SK-N-SH (cell line): ENCODE measurements around the gene PIK3C2B. TPM values are rescaled to one million over a fixed set of nuclear protein-coding genes. Genes with fewer than 3 reads are reported as not detected.

Source experiments
- CTCF ChIA-PET: fragments of 300-600, 350-600 bp; formaldehyde crosslinking; extraction: SDS; loops from one replicate; lab custom pipeline; 2021; lab: Yijun Ruan, JAX
- POLR2A ChIA-PET: fragments of 350-600 bp; sonication (Branson Sonifier 250); formaldehyde crosslinking; extraction: SDS; loops from one replicate; lab custom pipeline; 2020; ENCODE audit warnings: antibody characterized with exemption, inconsistent platforms; lab: Yijun Ruan, JAX
- DNase-seq: peaks from one replicate; pipeline ENCODE4 v3.0.0; 2012
- H2AFZ ChIP-seq: fragments of 200-600 bp; sonication (generic); 2 replicates; pipeline ENCODE4 v1.8.1; 2016; ENCODE audit warnings: antibody characterized with exemption, mild to moderate bottlenecking, low read depth
- H3F3A ChIP-seq: fragments of 200-600 bp; sonication (generic); replicated peaks from 2 replicates; pipeline ENCODE3; 2016; ENCODE audit warnings: antibody characterized with exemption, mild to moderate bottlenecking; ENCODE audit not compliant: insufficient read depth
- H3K27ac ChIP-seq, 2 experiments: fragments of 200-500 bp in 1 of 2; fragments of 200-600 bp in 1 of 2; sonication (Bioruptor generic) in 1 of 2; sonication (generic), shearing (Covaris generic) in 1 of 2; 2 replicates each; pipeline versions ENCODE4 v1.5.1 to v1.6.1; 2014 to 2016; ENCODE audit warnings: low read depth in 2 of 2, inconsistent platforms in 1 of 2, low read length in 1 of 2, mild to moderate bottlenecking in 1 of 2, mixed read lengths in 1 of 2
- H3K27me3 ChIP-seq: fragments of 200-600 bp; sonication (generic), shearing (Covaris generic); 2 replicates; pipeline ENCODE4 v1.6.1; 2016; ENCODE audit warnings: mixed run types; ENCODE audit not compliant: insufficient read depth
- H3K36me3 ChIP-seq, 2 experiments: fragments of 200-500 bp in 1 of 2; fragments of 200-600 bp in 1 of 2; sonication (Bioruptor generic) in 1 of 2; sonication (generic) in 1 of 2; replicated peaks in 1 of 2; 2 replicates each; pipeline versions ENCODE3 to v1.5.1; 2014 to 2016; ENCODE audit warnings: low read length in 1 of 2, mild to moderate bottlenecking in 1 of 2; ENCODE audit not compliant: insufficient read depth in 2 of 2, control insufficient read depth in 1 of 2
- H3K4me1 ChIP-seq, 2 experiments: fragments of 200-500 bp in 1 of 2; fragments of 200-600 bp in 1 of 2; sonication (Bioruptor generic) in 1 of 2; sonication (generic), shearing (Covaris generic) in 1 of 2; 2 replicates each; pipeline versions ENCODE4 v1.5.1 to v1.6.1; 2014 to 2016; ENCODE audit warnings: low read depth in 1 of 2, low read length in 1 of 2, mixed run types in 1 of 2; ENCODE audit not compliant: insufficient read depth in 2 of 2, control insufficient read depth in 1 of 2
- H3K4me2 ChIP-seq: fragments of 200-600 bp; sonication (generic), shearing (Covaris generic); 2 replicates; pipeline ENCODE4 v1.6.1; 2017; ENCODE audit warnings: mixed run types
- H3K4me3 ChIP-seq, 2 experiments: fragments of 200-500 bp in 1 of 2; fragments of 200-600 bp in 1 of 2; sonication (Bioruptor generic) in 1 of 2; sonication (generic), shearing (Covaris generic) in 1 of 2; 2 replicates each; pipeline versions ENCODE4 v1.5.1 to v1.8.1; 2014 to 2016; ENCODE audit warnings: low read depth in 2 of 2, inconsistent platforms in 1 of 2, low read length in 1 of 2, mild to moderate bottlenecking in 1 of 2, mixed read lengths in 1 of 2, moderate library complexity in 1 of 2
- H3K79me2 ChIP-seq: fragments of 200-600 bp; sonication (generic); 2 replicates; pipeline ENCODE4 v1.8.1; 2017; ENCODE audit warnings: mild to moderate bottlenecking; ENCODE audit not compliant: insufficient read depth
- H3K9ac ChIP-seq: fragments of 200-600 bp; sonication (generic); 2 replicates; pipeline ENCODE4 v1.6.1; 2017; ENCODE audit warnings: mixed run types
- H3K9me2 ChIP-seq: fragments of 200-600 bp; sonication (generic); 2 replicates; pipeline ENCODE4 v1.6.1; 2017; ENCODE audit warnings: mixed run types
- H3K9me3 ChIP-seq: fragments of 200-600 bp; sonication (generic); 2 replicates; pipeline ENCODE4 v1.6.1; 2017; ENCODE audit warnings: mixed run types, mild to moderate bottlenecking, moderate library complexity
- H4K20me1 ChIP-seq: fragments of 200-600 bp; sonication (generic); 2 replicates; pipeline ENCODE4 v1.6.1; 2017; ENCODE audit warnings: mild to moderate bottlenecking, mixed run types; ENCODE audit not compliant: insufficient read depth
- EZH2phosphoT487 ChIP-seq: fragments of 200-600 bp; sonication (generic); IDR thresholded peaks from 2 replicates; pipeline ENCODE4 v1.6.1; 2017; ENCODE audit warnings: low read depth, mixed run types, mild to moderate bottlenecking, antibody characterized with exemption, moderate library complexity, borderline replicate concordance
- GABPA ChIP-seq: IDR thresholded peaks from 2 replicates; pipeline ENCODE4 v1.4.0; 2012; ENCODE audit warnings: low read depth, mild to moderate bottlenecking
- GATA2 ChIP-seq: sonication (generic); formaldehyde crosslinking; IDR thresholded peaks from 2 replicates; pipeline ENCODE4 v1.5.0; 2020; ENCODE audit warnings: mild to moderate bottlenecking, missing genetic modification reagents
- MEF2A ChIP-seq: IDR thresholded peaks from 2 replicates; pipeline ENCODE4 v1.4.0; 2012; ENCODE audit warnings: low read depth, borderline replicate concordance
- MXI1 ChIP-seq: IDR thresholded peaks from 2 replicates; pipeline ENCODE4 v1.6.1; 2012; ENCODE audit warnings: mild to moderate bottlenecking, low read depth, low read length, improper control_type of control experiment
- PBX3 ChIP-seq: IDR thresholded peaks from 2 replicates; pipeline ENCODE4; 2012
- REST ChIP-seq: IDR thresholded peaks from 2 replicates; pipeline ENCODE4 v1.6.1; 2012; ENCODE audit warnings: mild to moderate bottlenecking, low read depth, low read length, moderate library complexity
- RXRA ChIP-seq: IDR thresholded peaks from 2 replicates; pipeline ENCODE4 v1.4.0; 2012; ENCODE audit warnings: low read depth, mild to moderate bottlenecking, borderline replicate concordance
- SIN3A ChIP-seq: IDR thresholded peaks from 2 replicates; pipeline ENCODE4 v1.6.1; 2012; ENCODE audit warnings: low read depth, mild to moderate bottlenecking, low read length, moderate library complexity, borderline replicate concordance
- SMC3 ChIP-seq: IDR thresholded peaks from 2 replicates; pipeline ENCODE4 v1.6.1; 2012; ENCODE audit warnings: low read depth, low read length, improper control_type of control experiment
- TAF1 ChIP-seq: IDR thresholded peaks from 2 replicates; pipeline ENCODE4 v1.6.1; 2012; ENCODE audit warnings: low read depth, mild to moderate bottlenecking, low read length, moderate library complexity, borderline replicate concordance
- TCF12 ChIP-seq: IDR thresholded peaks from 2 replicates; pipeline ENCODE4 v1.4.0; 2012
- YY1 ChIP-seq: IDR thresholded peaks from 2 replicates; pipeline ENCODE4 v1.4.0; 2012; ENCODE audit warnings: low read depth, mild to moderate bottlenecking
- WGBS: methylation state at CpG from one replicate; pipeline ENCODE4 v1.1.6; 2017; ENCODE audit warnings: low lambda C conversion rate; 5-methylcytosine and 5-hydroxymethylcytosine counted together
- polyA plus RNA-seq, 3 experiments: library from polyadenylated mRNA; depleted of rRNA; stranded (reverse); fragments of >200 nt; gene quantifications; 2 replicates each; pipeline ENCODE4 v1.2.3, GENCODE V29; 2012
- TF ChIP-seq, protein P1 (sequence below): fragments of 150-350 bp; IDR thresholded peaks from 2 replicates; pipeline ENCODE4 v1.6.1; 2016; ENCODE audit warnings: mild to moderate bottlenecking, low read depth, low read length
- TF ChIP-seq, protein P2 (sequence below): IDR thresholded peaks from 2 replicates; pipeline ENCODE4 v1.4.0; 2012; ENCODE audit warnings: low read depth, borderline replicate concordance

Gene PIK3C2B
- polyA plus RNA-seq, 1 of the 3 experiments (the other 2 are of a cell fraction) = 6.5 TPM

GRCh38 chr1:204461331-204462228 is 33.0 kb downstream of the PIK3C2B start:
- no peak for DNase-seq
- Histone ChIP-seq H3K4me1 (peaks cover 0 to 9% of the 10 kb centered on the region in 2 experiments; a peak in 2 of 4 replicates), H2AFZ (no peak overlapping the region), H3K9me2 (no peaks in the 10 kb centered on the region), H3K9me3 (no peaks in the 10 kb centered on the region), H3K27me3 (no peaks in the 10 kb centered on the region), H3F3A (no peaks in the 10 kb centered on the region), H3K79me2 (no peaks in the 10 kb centered on the region), H3K4me3 (no peak overlapping the region), H3K36me3 (peaks cover 0 to 16% of the 10 kb centered on the region in 2 experiments), H3K9ac (no peak overlapping the region), H4K20me1 (no peaks in the 10 kb centered on the region), H3K4me2 (no peak overlapping the region), H3K27ac (no peak overlapping the region)
- WGBS = 87% methylated on average over 7 of the region's 11 CpGs
- no peak for TF ChIP-seq TCF12
- no peak for TF ChIP-seq EZH2phosphoT487
- no peak for TF ChIP-seq GABPA
- no peak for TF ChIP-seq REST
- no peak for TF ChIP-seq GATA2 (CRISPR knock-in tag)
- TF ChIP-seq YY1 = no peak
- no peak for TF ChIP-seq MXI1
- TF ChIP-seq, protein P1, sequence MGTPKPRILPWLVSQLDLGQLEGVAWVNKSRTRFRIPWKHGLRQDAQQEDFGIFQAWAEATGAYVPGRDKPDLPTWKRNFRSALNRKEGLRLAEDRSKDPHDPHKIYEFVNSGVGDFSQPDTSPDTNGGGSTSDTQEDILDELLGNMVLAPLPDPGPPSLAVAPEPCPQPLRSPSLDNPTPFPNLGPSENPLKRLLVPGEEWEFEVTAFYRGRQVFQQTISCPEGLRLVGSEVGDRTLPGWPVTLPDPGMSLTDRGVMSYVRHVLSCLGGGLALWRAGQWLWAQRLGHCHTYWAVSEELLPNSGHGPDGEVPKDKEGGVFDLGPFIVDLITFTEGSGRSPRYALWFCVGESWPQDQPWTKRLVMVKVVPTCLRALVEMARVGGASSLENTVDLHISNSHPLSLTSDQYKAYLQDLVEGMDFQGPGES = no peak
- no peak for TF ChIP-seq SMC3
- no peak for TF ChIP-seq RXRA
- POLR2A ChIA-PET = no interaction called here
- CTCF ChIA-PET = interaction anchor here (0.9 to 2.4 kb wide), 5 partner anchors 15 to 42 kb away, joined by 3 to 12 read pairs (median 8); no protein-coding TSS in a partner anchor

DNA sequence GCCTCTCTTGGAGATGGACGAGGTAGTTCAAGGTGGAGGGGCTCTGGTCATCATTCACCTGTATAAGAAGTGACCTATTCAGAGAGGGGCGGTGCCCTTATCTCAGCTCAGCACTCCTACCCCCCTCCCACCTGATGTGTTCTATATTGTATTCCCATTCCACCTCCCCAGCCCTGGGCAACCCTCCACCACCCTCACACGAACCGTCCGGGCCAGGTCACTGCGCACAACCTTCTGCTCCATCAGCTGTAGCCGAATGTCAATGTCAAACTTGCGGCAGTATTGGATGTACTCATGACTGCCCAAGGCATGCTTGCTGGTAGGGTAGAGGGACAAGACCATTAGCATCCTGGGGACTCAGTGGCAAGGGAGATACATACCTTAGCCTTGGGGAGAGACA is 34.3 kb downstream of the PIK3C2B start:
- ChIA-PET POLR2A (no interaction called here), CTCF (interaction anchor here (1.5 to 1.8 kb wide), 2 partner anchors 14 to 18 kb away, joined by 4 to 6 read pairs; no protein-coding TSS in a partner anchor)
- Histone ChIP-seq H3K9me2 (no peaks in the 10 kb centered on the region), H3K4me3 (no peak overlapping the region), H3K4me1 (peaks cover 0 to 2% of the 10 kb centered on the region in 2 experiments; a peak in 2 of 4 replicates), H3K79me2 (no peaks in the 10 kb centered on the region), H3K9ac (no peak overlapping the region), H3K36me3 (peaks cover 0 to 23% of the 10 kb centered on the region in 2 experiments), H3K4me2 (no peak overlapping the region), H3K9me3 (no peaks in the 10 kb centered on the region), H3F3A (no peaks in the 10 kb centered on the region), H2AFZ (no peak overlapping the region), H3K27ac (no peak overlapping the region), H3K27me3 (no peaks in the 10 kb centered on the region), H4K20me1 (no peaks in the 10 kb centered on the region)
- DNase-seq = no peak
- WGBS = 95% methylated on average over 7 of the region's 8 CpGs
- TF ChIP-seq PBX3 (no peak), MEF2A (no peak), EZH2phosphoT487 (no peak), TAF1 (no peak), SIN3A (no peak), SMC3 (no peak)
- TF ChIP-seq, protein P1 = no peak
- TF ChIP-seq, protein P2, sequence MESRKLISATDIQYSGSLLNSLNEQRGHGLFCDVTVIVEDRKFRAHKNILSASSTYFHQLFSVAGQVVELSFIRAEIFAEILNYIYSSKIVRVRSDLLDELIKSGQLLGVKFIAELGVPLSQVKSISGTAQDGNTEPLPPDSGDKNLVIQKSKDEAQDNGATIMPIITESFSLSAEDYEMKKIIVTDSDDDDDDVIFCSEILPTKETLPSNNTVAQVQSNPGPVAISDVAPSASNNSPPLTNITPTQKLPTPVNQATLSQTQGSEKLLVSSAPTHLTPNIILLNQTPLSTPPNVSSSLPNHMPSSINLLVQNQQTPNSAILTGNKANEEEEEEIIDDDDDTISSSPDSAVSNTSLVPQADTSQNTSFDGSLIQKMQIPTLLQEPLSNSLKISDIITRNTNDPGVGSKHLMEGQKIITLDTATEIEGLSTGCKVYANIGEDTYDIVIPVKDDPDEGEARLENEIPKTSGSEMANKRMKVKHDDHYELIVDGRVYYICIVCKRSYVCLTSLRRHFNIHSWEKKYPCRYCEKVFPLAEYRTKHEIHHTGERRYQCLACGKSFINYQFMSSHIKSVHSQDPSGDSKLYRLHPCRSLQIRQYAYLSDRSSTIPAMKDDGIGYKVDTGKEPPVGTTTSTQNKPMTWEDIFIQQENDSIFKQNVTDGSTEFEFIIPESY = no peak
